ENCODE results near the gene DNM2. TPM values are rescaled to one million over a fixed set of nuclear protein-coding genes. Genes with fewer than 3 reads are reported as not detected.

Gene DNM2
- total and polyA plus RNA-seq, 10 of the 15 experiments (the other 5 are each of a cell fraction or from before 2014, with no cell fraction given), result 1.2 to 146 (median 68.9) TPM

DNA sequence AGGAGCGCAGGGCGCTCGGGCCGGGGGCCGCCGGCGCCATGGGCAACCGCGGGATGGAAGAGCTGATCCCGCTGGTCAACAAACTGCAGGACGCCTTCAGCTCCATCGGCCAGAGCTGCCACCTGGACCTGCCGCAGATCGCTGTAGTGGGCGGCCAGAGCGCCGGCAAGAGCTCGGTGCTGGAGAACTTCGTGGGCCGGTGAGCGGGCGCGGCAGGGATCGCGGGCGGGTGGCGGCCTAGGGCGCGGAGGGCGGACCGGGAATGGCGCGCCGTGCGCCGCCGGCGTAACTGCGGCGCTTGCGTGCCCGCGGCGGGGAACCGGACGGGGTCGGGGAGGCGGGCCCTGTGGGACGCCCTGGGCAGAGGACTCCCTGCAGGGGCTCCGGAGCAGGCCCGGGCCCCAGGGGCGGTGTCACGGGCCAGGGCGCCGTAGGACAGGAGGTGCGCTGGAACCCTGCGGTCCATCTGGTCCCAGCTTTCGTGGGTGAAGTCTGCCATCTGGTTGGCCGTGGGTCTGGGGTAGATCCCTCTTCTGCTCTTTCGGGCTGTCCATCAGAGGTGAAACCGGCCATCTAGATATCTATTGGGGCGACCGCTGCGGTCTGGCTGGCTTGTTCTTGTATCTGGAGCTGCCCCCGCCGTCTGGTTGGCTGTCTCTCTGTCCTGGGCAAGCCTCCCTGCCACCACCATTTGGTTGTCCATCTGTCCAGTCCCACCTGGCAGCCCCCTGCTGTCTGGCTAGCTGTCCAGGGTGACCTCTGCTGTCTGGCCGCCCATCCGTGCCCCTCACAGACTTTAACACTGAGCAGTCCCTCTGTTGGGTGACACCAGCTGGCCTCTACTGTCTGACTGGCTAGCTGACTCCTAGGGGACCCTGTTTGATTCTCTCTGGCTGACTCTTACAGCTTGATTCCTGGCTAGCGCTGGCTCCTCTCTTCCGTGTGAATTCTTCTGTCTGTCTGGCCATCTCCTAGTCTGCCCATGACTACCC lies 622 bp downstream of the DNM2 start (continued):
- TF ChIP-seq RELB (IDR thresholded peaks at IDR 0.05; ENCODE audit: low read depth) (no peak), PKNOX1 (IDR thresholded peaks at IDR 0.05) (peak; percentile 66; the same call in 1 of the 2 replicates), NFYB (IDR thresholded peaks at IDR 0.05; ENCODE audit: insufficient read depth, low read depth, low read length) (0 out of 2 replicates have a peak, but pooled peaks have one; percentile 12), RAD51 (IDR thresholded peaks at IDR 0.05) (no peak), BCLAF1 (IDR thresholded peaks at IDR 0.05) (0 out of 2 replicates have a peak, but pooled peaks have one; percentile 3), STAT1 (conservative IDR thresholded peaks at IDR 0.05) (no peak), SIN3A (IDR thresholded peaks at IDR 0.05; ENCODE audit: low read depth, low read length) (peak; percentile 64), CTCF (IDR thresholded peaks at IDR 0.05 in 2 of 3, conservative IDR thresholded peaks at IDR 0.05 in 1 of 3; ENCODE audit: control insufficient read depth in 2 of 3, extremely low read depth in 1 of 3, insufficient read depth in 1 of 3, low read depth in 3 of 3, low read length in 3 of 3) (no peak), TAF1 (IDR thresholded peaks at IDR 0.05; ENCODE audit: borderline replicate concordance, low read depth, low read length) (0 out of 2 replicates have a peak, but pooled peaks have one; percentile 3), MTA2 (IDR thresholded peaks at IDR 0.05; ENCODE audit: low read depth) (no peak), ATF2 (IDR thresholded peaks at IDR 0.05; ENCODE audit: low read length) (no peak), ZNF622 (IDR thresholded peaks at IDR 0.05) (no peak), USF2 (IDR thresholded peaks at IDR 0.05; ENCODE audit: borderline replicate concordance, low read depth, low read length) (no peak)
